ENCODE data around the gene PLPP1.
"Not testable (repeated sequence)": the region's sequence is repeated elsewhere in the genome, so short reads cannot be mapped to it uniquely, and the experiment has no call there.

PLPP1 gene

DNA sequence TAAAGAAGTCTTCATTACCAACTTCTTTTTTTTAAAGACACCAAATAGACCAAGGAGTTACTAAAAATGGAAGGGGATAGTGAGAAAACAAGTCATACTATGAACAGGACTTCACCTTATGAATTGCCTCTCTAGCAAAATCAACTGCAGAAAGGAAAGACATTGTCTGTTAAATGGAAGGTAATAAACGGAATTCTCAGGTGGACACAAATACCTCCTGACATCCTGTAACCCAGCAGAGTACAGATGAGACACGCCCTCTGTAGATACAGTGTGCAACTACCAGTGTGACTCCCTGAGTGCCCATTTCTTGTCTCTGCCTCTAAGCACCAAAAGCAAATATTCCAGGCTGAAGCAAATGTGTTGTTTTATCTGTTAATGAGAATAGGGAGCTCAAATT is 12.2 kb upstream of the PLPP1 start:
- in situ Hi-C loops (cut with MboI; ENCODE audit: low sequenced_read_pairs) = no loop called here

DNA sequence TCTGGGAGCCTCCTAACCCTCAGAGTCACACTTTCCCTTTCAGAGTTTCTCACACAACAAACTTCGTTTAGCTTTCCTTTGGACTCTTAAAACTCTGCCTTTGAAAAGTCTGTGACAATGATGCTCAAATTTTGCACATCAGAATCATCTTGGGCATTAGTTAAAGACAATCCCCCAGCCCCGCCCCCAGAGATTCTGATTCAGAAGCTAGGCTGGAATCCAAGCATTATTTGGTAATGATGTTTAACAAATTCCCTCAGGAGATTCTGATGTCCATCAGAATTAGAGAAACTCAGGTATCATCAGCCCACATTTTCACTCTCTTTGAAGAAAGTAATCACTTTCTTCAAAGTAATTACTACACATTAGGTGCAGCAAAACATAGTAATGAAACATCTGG is 9.6 kb upstream of the PLPP1 start:
- in situ Hi-C loops (cut with MboI; ENCODE audit: low sequenced_read_pairs) = no loop called here

DNA sequence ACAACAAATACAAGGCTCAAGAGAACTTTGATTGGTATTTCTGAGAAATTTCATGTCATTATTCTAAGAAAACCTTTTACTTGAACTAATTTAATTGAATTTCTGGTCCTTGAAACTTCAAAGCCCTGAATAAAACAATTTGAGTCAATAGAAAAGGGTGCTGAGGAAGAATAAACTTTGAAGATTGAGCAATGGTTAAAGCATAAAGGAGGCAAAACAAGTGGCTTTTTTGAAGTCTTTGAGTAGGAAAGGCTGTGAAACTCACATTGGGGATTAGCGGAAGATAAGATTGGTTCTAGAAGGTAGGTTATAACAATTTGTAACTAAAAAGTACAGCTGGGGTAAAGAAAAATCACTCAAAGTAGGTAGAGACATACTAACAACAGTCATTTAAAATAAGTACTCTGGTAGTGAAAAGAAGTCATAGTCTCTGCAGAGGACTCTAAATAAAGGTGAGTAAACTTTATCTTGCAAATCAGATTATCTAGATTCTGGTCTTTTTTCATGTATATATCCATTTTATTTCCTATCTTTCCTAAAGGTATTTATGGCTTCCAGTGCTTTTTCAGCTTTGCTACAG is 6.4 kb upstream of the PLPP1 start:
- in situ Hi-C loops (cut with MboI; ENCODE audit: low sequenced_read_pairs) = no loop called here

- in situ Hi-C loops (cut with MboI; ENCODE audit: low sequenced_read_pairs) = no loop called here
Observed at GRCh38 chr5:55540525-55540924, 5.8 kb upstream of the PLPP1 start.

DNA sequence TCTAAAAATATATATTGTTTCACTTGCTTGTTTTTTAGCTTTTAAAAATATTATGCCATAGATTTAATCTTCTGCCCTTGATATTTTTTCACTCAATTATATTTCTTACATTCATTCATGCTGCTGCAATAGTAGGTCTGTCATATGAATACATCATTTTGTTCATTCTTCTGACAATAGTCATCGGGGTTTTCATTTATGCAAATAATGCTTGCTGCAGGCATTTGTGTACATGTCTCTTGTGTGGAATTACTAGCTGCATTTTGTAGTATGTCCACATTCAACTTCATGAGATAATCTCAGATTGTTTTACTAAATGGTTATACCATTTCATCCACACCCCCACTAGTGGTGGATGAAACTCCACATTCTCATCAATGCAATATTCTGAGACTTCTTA is 5.3 kb upstream of the PLPP1 start:
- in situ Hi-C loops (cut with MboI; ENCODE audit: low sequenced_read_pairs) = no loop called here

GRCh38 chr5:55538661-55539060 is 3.9 kb upstream of the PLPP1 start:
- in situ Hi-C loops (cut with MboI; ENCODE audit: low sequenced_read_pairs) = no loop called here

DNA sequence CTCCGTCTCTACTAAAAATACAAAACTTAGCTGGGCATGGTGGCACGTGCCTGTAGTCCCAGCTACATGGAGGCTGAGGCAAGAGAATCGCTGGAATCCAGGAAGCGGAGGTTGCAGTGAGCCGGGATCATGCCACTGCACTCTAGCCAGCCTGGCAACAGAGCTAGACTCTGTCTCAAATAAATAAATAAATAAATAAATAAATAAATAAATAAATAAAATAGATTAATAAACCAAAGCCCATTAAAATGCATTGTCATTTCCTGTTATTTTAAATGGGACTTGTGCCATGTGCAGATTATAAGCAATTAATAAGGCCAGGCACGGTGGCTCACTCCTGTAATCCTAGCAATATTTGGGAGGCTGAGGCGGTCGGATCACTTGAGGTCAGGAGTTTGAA is 2.6 kb upstream of the PLPP1 start:
- in situ Hi-C loops (cut with MboI; ENCODE audit: low sequenced_read_pairs) = not testable (repeated sequence)

- in situ Hi-C loops (cut with MboI; ENCODE audit: low sequenced_read_pairs) = no loop called here
Observed at GRCh38 chr5:55535199-55535905, 588 bp upstream of the PLPP1 start.

DNA sequence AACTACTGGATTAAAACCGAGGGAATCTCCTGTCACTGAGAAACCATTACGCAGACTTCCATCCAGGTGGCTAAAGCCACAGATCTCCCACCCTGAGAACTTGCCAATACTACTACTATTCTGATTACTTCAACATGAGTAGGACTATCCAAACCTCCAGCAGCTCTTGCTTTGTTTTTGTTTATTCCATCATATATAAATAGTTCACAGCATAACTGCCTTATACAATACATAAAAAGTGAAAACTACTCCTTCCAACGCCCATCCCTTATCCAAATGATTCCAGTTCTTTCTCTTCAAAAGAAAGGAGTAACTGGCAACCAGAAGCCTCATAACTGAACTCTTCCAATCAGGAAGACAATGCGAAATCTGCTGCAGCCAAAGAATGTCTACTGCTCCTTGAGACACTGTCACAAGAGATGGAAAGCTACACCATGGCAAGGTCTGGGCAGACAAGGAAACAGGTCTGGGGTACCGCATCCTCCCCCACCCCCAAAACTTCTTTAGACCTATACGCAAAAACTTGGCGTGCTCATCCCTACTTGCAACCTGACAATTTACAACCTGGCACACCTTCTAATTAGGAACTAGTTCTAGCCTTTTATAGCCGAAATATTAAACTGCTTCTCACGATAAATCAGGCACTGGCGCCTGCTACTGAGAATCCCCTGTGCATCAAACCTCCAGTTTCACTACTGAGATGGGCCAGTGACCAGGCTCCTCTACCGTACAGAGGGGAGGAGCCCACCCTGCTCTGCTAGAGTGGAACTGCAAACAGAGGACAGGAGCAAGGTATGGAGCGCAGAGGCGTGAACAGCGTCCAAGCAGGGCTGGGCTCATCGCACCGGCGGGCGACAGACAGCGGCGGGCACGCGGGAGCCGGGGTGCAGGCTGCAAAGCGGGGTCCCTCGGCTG is 986 bp downstream of the PLPP1 start:
- in situ Hi-C loops (cut with MboI; ENCODE audit: low sequenced_read_pairs) = no loop called here

DNA sequence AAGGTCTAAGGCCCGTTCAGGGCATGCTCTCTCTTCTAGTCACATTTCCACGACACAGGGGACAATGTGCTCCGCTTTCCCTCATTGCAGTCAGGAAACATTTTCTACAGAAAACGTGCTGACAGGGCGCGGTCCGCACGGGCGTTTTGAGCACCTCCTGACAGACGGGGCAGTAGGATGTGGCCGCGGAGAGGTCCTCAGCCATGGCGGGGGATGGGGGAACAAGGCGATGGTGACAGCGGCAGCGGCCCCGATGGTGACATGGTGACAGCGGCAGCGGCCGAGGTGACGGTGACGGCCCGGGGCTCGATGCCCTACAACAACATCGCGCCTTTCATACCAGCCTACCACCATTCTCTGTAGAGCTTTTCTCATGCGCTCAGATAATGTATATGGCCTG is 4.1 kb downstream of the PLPP1 start:
- in situ Hi-C loops (cut with MboI; ENCODE audit: low sequenced_read_pairs) = no loop called here

DNA sequence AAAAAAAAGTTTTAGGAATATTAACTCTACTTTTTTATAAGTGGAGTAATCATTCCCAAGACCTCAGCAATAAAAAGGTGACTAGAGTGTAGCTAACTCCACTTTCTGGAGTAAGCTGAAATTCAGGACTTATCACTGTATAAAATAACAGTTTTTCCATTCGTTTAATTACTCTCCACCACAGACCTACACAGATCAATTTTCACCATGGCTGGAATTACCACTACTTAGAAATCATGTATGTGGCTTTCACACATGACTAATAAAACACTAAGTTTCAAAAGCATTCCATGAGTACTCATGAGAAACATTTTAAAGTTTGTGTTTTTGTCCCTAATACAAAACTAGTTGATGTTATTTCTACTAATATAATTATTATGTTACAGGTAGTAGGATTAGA is 9.9 kb downstream of the PLPP1 start:
- in situ Hi-C loops (cut with MboI; ENCODE audit: low sequenced_read_pairs) = no loop called here

DNA sequence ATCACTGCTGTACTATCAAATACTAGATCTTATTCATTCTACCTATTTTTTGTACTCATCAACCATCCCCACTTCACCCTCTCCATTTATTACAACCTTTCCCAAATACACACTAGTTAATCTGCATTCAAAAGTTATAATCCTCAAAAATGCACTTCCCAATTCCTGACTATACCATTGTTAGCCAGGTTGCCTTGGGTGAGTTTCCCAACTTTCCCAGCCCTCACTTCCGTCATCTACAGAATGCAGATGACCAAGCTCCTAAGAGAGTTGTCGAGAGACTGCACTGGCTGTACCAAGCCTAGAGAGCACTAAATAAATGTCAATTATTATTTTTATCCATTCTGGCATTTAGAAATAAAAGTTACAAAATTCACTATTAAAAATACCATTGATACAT is 11.5 kb downstream of the PLPP1 start:
- in situ Hi-C loops (cut with MboI; ENCODE audit: low sequenced_read_pairs) = no loop called here

GRCh38 chr5:55521881-55522280 is 12.9 kb downstream of the PLPP1 start:
- in situ Hi-C loops (cut with MboI; ENCODE audit: low sequenced_read_pairs) = no loop called here

DNA sequence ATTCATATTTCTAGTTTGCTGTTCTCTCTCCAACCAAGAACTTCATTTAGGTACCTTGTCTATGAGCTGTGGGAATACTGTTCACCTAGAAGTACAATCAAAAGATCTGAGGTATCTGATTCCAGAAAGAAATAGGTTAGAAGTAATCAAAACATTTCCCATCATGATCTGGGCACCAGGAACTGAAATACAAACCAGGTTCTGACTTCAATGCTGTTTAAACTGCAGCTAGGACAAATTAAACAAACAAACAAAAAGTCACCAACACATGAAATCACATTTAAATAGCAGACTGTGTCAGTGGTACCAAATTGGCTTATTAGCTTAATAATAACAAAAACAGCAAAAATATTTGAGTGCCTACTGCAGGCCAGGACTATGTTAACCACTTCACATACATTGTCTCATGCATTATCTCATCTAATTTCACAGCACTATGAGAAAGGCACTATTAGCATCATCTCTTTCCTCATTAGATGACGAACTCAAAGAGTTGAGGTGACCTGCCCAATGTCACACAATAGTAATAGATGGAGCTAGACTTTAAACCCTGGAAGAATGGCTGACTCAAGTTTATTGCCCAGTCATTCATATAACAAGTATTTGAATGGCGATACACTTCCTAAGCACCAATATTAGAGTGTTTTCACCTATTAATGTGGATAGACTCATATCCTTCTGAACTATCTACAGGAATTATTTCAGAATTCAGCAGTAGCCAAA is 14.5 kb downstream of the PLPP1 start:
- in situ Hi-C loops (cut with MboI; ENCODE audit: low sequenced_read_pairs) = no loop called here

- in situ Hi-C loops (cut with MboI; ENCODE audit: low sequenced_read_pairs) = no loop called here
Observed at GRCh38 chr5:55518831-55519390, 15.9 kb downstream of the PLPP1 start.

DNA sequence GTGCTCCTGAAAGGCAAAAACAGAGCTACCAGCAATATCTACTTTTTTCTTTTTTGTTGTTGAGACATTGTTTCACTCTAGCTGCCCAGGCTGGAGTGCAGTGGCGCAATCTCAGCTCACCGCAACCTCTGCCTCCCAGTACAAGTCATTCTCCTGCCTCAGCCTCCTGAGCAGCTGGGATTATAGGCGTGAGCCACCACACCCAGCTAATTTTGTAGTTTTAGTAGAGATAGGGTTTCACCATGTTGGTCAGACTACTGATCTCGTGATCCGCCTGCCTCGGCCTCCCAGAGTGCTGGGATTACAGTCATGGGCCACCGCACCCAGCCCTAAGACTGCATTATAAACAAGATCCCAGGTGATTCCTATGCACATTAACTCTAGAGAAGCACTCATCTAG is 17.0 kb downstream of the PLPP1 start:
- in situ Hi-C loops (cut with MboI; ENCODE audit: low sequenced_read_pairs) = no loop called here

DNA sequence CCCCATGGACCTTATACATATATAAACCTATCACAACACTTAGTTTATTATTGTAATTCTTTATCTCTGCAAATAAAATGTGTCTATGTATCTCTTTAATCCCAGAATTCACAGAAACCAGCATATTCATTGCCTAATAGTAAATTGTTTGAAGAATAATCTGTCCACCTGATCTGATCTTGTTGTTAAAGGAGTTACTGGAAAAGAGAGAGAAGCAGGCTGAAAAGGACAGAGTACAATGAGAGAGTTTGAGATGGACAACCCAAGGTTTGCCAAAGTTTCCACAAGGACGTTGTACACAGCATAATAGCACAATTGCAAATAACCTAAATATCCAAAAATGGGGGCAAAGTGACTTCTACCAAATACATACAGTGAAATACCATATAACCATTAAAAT is 23.8 kb downstream of the PLPP1 start:
- in situ Hi-C loops (cut with MboI; ENCODE audit: low sequenced_read_pairs) = no loop called here

DNA sequence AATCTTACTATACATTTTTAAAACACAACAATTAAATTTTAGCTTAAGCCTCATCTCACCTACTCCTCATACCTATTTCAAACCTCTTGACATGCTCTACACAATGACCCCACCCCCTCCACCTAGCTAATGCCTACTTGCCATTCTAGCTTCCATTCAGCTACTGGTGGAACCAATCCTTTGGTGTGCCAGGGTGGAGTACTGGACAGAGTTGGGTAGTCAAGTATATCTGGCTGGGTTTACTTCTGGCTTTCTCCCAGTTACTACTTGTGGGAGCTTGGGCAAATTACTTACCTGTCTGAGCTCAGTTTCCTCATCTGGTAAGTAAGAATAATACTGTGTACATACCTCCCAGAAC is 24.3 kb downstream of the PLPP1 start:
- in situ Hi-C loops (cut with MboI; ENCODE audit: low sequenced_read_pairs) = no loop called here

DNA sequence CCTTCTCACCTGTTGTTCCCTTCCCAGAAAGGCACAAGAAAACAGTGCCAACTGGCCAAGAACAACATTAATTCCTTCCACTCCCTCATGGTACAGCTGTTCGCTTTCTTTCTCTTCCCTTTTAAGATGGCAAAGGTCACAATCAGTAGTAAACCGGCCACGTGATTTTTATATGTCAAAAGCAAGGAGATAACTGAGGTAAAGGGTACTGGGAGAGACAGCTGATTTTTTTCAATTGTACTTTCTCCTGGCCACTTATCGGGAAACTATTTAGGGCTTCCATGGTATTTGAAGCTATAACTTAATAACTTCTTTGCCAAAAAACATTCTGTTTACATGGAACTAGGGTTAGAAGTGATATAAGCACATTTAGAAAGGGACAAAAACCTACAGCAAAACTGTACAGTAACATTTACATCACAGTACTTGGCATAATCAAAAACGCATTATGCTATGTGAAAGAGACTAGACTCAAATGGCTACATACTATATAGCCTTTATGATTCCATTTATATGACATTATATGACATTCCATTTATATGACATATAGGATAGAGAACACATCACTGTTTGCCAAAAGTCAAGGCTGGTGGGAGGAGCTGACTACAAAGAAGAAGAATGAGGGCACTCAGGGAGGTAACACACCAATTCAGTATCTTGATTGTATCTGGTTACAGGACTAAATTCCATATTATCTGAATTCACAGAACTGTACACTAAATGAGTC is 24.8 kb downstream of the PLPP1 start:
- in situ Hi-C loops (cut with MboI; ENCODE audit: low sequenced_read_pairs) = no loop called here

DNA sequence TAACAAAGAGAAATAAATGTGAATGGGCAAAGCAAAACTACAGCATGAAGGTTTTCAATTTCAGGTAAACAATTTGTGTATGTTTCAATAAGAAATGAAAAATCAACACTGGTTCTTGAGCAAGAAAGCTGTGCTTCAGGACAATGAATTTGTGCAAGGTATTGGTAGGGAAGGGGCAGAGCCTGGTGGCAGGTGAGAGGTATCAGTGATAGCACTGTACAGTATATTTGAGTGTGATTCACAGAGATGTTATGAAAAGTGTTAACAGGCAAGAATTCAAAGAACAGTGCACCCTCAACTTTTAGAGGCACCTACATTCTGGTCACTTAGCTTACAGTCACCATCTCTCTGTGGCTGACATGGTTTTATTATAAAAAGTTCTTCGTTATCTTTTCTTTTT is 25.7 kb downstream of the PLPP1 start:
- in situ Hi-C loops (cut with MboI; ENCODE audit: low sequenced_read_pairs) = no loop called here

Measured in hTERT RPE-1 (cell line).